Adrenal gland (tissue), 12 donors: ENCODE results near the gene KRTAP4-2. TPM values are rescaled to one million over a fixed set of nuclear protein-coding genes. Genes with fewer than 3 reads are reported as not detected.
"Not testable (repeated sequence)": the region's sequence is repeated elsewhere in the genome, so short reads cannot be mapped to it uniquely, and the experiment has no call there.

Experiments
- DNase-seq, 7 donors: peaks; one replicate each; pipeline ENCODE4 v3.0.0-alpha.2; 2019 to 2020
- H3K27ac ChIP-seq, 5 donors: fragments of 200-600 bp; sonication (generic) in 4 of 5; 1 replicate in 3 of 5; 2 replicates in 2 of 5; pipeline versions ENCODE4 v1.5.1 to v1.8.0; 2016 to 2020; ENCODE audit warnings: mild to moderate bottlenecking in 1 of 5
- H3K27me3 ChIP-seq: fragments of 200-600 bp; 2 replicates; pipeline ENCODE4 v1.8.0; 2021
- H3K36me3 ChIP-seq, 2 donors: fragments of 200-600 bp; replicated peaks in 1 of 2; 1 replicate in 1 of 2; 2 replicates in 1 of 2; pipeline versions ENCODE4 v1.5.1 to v1.8.0; 2018 to 2022
- H3K4me1 ChIP-seq, 2 donors: fragments of 200-600 bp; replicated peaks in 1 of 2; 1 replicate in 1 of 2; 2 replicates in 1 of 2; pipeline versions ENCODE4 v1.5.1 to v1.8.0; 2018 to 2021
- H3K4me3 ChIP-seq, 4 donors: fragments of 200-600 bp; sonication (generic) in 3 of 4; one replicate each; pipeline ENCODE4 v1.5.1; 2016 to 2018
- H3K9me3 ChIP-seq, 3 donors: fragments of 200-600 bp; sonication (generic) in 1 of 3; replicated peaks in 1 of 3; 1 replicate in 2 of 3; 2 replicates in 1 of 3; pipeline versions ENCODE4 v1.5.1 to v1.8.0; 2016 to 2021
- POLR2A ChIP-seq, 2 donors: fragments of 450-650 bp; IDR thresholded peaks; one replicate each; pipeline ENCODE4 v1.6.1; 2017; ENCODE audit warnings: antibody characterized with exemption in 2 of 2, mild to moderate bottlenecking in 2 of 2, moderate library complexity in 1 of 2
- WGBS, 4 donors: extraction: QIAGEN DNeasy Blood & Tissue Kit in 2 of 4; methylation state at CpG; one replicate each; pipeline versions ENCODE4 v1.1.5 to v1.1.7; 2013 to 2017; 5-methylcytosine and 5-hydroxymethylcytosine counted together
- intact Hi-C, 2 donors: fragments of 100-400 bp; cut with DNase I; formaldehyde crosslinking; loops; one replicate each; pipeline versions ENCODE4 v1.14.1 to v1.15.0; 2022 to 2023
- polyA plus RNA-seq, 3 donors: library from polyadenylated mRNA; stranded (reverse); fragments of 200-250 nt in 2 of 3; fragments of 350-450 nt in 1 of 3; fragmentation: Illumina TruSeq in 1 of 3; extraction: RNeasy Lipid Tissue Mini Kit (QIAGEN cat#74804) in 1 of 3; gene quantifications; one replicate each; pipeline ENCODE4 v1.2.3, GENCODE V29; 2013 to 2014
- total RNA-seq, 9 donors: library from RNA; depleted of rRNA in 4 of 9; stranded (reverse); fragments of >200 nt in 4 of 9; fragments of 120-200 nt in 1 of 9; fragmentation: NEBNext Ultra II Directional in 1 of 9; extraction: Animal tissue kit (Norgen Biotek cat#: 25700) in 1 of 9; gene quantifications; one replicate each; pipeline versions ENCODE4 v1.1.0 to v1.2.4, GENCODE V29; 2013 to 2023
- TF ChIP-seq, protein P1 (sequence below), 6 experiments: fragments of 450-650 bp in 4 of 6; fragments of 200-600 bp in 2 of 6; sonication (generic) in 1 of 6; IDR thresholded peaks; 1 replicate in 5 of 6; 2 replicates in 1 of 6; pipeline versions ENCODE4 v1.5.1 to v1.8.0; 2016 to 2021; ENCODE audit warnings: antibody characterized with exemption in 6 of 6, mild to moderate bottlenecking in 2 of 6, moderate library complexity in 1 of 6
- donor health status: healthy with polysubstance abuse.
- donor health status: Bipolar disorder and iron deficiency.
- donor health status: DM: yes; HTN: yes; CAD: no.
- donor health status: DM: no; HTN: no; CAD: no.
- donor health status: DM: no; HTN: no; CAD: no.
- donor health status: DM: yes; HTN: yes; CAD: no.

Gene KRTAP4-2
- total and polyA plus RNA-seq, 12 donors: not detected

GRCh38 chr17:41171886-41172285 lies 6.1 kb downstream of the KRTAP4-2 start:
- intact Hi-C loops: no loop called here
- H3K4me1 ChIP-seq: no peaks in the 10 kb centered on the region
- H3K4me3 ChIP-seq: no peak overlapping the region
- no peaks in the 10 kb centered on the region for H3K9me3 ChIP-seq
- DNase-seq: no peak
- no peaks in the 10 kb centered on the region for H3K27me3 ChIP-seq
- no peaks in the 10 kb centered on the region for H3K36me3 ChIP-seq
- 69 to 76% (median 74%) methylated on average over 2 of the region's 2 CpGs for WGBS, 4 donors
- no peak for TF ChIP-seq POLR2A (IDR thresholded peaks at IDR 0.05)
- H3K27ac ChIP-seq: no peak overlapping the region

DNA sequence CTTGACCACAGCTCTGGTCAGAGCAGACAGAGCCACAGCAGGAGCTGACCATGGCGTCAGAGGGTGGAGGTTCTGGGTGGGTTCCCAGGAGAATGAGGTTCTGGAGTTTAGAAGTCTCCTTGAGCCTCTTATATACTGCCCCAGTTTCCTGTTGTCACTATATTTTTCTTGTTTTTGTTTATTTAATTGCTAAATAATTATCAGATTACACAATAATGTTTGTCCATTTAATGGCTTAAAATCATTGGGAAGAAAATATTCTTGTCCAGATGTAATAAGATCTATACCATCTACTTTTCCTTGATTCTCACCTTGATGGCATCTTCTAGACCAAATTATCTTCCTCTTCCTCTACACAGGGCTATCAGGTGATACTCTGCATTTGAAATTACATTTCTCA lies 9.9 kb downstream of the KRTAP4-2 start, which contains the start of gene KRTAP4-3:
Gene KRTAP4-3, minus strand, starts transcription at position 101 of the 400 bp plus-strand sequence. Its CDS starts 49 bp downstream, at position 52.
- no peak for TF ChIP-seq POLR2A (IDR thresholded peaks at IDR 0.05)
- Histone ChIP-seq H3K4me1 (no peaks in the 10 kb centered on the region), H3K4me3 (no peak within 1 kb of the TSS), H3K9me3 (no peaks in the 10 kb centered on the region), H3K27me3 (no peaks in the 10 kb centered on the region), H3K36me3 (no peaks in the 10 kb centered on the region), H3K27ac (no peak within 1 kb of the TSS)
- WGBS, 4 donors: 54 to 71% (median 60%) methylated on average over 1 of the region's 1 CpG
- intact Hi-C loops: no loop called here
- DNase-seq: no peak

DNA sequence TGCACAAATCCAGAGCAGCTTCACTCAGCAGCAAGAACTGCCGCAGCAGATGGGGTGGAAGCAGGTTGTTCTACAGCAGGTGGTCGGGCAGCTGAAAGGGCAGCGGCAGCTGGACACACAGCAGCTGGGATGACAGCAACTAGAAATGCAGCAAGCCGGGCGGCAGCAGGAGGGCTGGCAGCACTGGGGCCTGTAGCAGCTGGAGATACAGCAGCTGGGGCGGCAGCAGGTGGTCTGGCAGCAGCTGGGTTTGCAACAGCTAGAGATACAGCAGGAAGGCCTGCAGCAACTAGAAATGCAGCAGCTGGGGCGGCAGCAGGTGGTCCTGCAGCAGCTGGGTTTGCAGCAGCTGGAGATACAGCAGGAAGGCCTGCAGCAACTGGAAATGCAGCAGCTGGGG lies 10.5 kb downstream of the KRTAP4-2 start:
- Histone ChIP-seq H3K36me3 (no peaks in the 10 kb centered on the region), H3K27me3 (no peaks in the 10 kb centered on the region), H3K4me1 (no peaks in the 10 kb centered on the region), H3K9me3 (no peaks in the 10 kb centered on the region), H3K4me3 (no peak overlapping the region), H3K27ac (no peak overlapping the region)
- intact Hi-C loops: no loop called here
- no peak for TF ChIP-seq POLR2A (IDR thresholded peaks at IDR 0.05)
- TF ChIP-seq, protein P1, sequence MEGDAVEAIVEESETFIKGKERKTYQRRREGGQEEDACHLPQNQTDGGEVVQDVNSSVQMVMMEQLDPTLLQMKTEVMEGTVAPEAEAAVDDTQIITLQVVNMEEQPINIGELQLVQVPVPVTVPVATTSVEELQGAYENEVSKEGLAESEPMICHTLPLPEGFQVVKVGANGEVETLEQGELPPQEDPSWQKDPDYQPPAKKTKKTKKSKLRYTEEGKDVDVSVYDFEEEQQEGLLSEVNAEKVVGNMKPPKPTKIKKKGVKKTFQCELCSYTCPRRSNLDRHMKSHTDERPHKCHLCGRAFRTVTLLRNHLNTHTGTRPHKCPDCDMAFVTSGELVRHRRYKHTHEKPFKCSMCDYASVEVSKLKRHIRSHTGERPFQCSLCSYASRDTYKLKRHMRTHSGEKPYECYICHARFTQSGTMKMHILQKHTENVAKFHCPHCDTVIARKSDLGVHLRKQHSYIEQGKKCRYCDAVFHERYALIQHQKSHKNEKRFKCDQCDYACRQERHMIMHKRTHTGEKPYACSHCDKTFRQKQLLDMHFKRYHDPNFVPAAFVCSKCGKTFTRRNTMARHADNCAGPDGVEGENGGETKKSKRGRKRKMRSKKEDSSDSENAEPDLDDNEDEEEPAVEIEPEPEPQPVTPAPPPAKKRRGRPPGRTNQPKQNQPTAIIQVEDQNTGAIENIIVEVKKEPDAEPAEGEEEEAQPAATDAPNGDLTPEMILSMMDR (IDR thresholded peaks at IDR 0.05): no peak
- no peak for DNase-seq
- WGBS, 4 donors: 80 to 90% (median 84%) methylated on average over 6 to 7 of the region's 7 CpGs

DNA sequence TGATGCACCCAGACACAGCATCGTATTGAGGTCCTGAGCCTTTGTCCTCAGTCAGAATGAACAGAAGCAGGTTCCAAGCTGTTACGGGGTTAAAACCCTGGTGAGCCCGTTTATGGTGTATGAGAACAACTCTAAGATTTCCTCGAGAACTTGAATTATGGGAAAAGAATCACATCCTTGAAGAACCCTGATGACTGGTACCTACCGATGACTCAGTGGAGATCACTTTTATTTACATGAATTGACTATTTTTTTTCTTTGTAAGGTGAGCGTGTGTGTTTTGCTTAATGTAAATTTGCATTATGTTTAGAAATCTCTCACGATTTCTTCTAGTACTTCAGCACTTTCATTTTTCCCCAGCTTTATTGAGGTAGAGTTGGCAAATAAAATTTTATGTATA lies 14.2 kb downstream of the KRTAP4-2 start:
- Histone ChIP-seq H3K27me3 (no peaks in the 10 kb centered on the region), H3K27ac (no peak overlapping the region), H3K36me3 (no peaks in the 10 kb centered on the region), H3K4me3 (no peak overlapping the region), H3K9me3 (no peaks in the 10 kb centered on the region), H3K4me1 (no peaks in the 10 kb centered on the region)
- no peak for DNase-seq
- WGBS, 4 donors: 64 to 77% (median 71%) methylated on average over 7 of the region's 7 CpGs
- TF ChIP-seq, protein P1 (IDR thresholded peaks at IDR 0.05): no peak
- no peak for TF ChIP-seq POLR2A (IDR thresholded peaks at IDR 0.05)
- intact Hi-C loops: no loop called here

- no peaks in the 10 kb centered on the region for H3K9me3 ChIP-seq
- H3K36me3 ChIP-seq: no peaks in the 10 kb centered on the region
- intact Hi-C loops: no loop called here
- WGBS, 4 donors: 88 to 96% (median 91%) methylated on average over 1 of the region's 1 CpG
- H3K27me3 ChIP-seq: no peaks in the 10 kb centered on the region
- no peak within 1 kb of the TSS for H3K27ac ChIP-seq
- no peak within 1 kb of the TSS for H3K4me3 ChIP-seq
- TF ChIP-seq, protein P1 (IDR thresholded peaks at IDR 0.05): no peak
- TF ChIP-seq POLR2A (IDR thresholded peaks at IDR 0.05): no peak
- DNase-seq: no peak
- H3K4me1 ChIP-seq: no peaks in the 10 kb centered on the region
Measured at GRCh38 chr17:41160648-41161047, 17.4 kb downstream of the KRTAP4-2 start, which contains the start of gene KRTAP4-4. Gene KRTAP4-4 (minus strand): TSS chr17:41160748. CDS start chr17:41160691, 57 bp downstream.

GRCh38 chr17:41160190-41160589 lies 17.8 kb downstream of the KRTAP4-2 start:
- H3K4me1 ChIP-seq, H3K27me3 ChIP-seq, H3K36me3 ChIP-seq, H3K9me3 ChIP-seq, H3K4me3 ChIP-seq, DNase-seq, H3K27ac ChIP-seq, intact Hi-C loops: not testable (repeated sequence)
- 88 to 100% (median 94%) methylated on average over 3 of the region's 3 CpGs; no CpG with 5 or more reads in 1 of the 4 donors for WGBS, 4 donors
